Measurements from ENCODE around the gene PAFAH1B2.

PAFAH1B2 gene

GRCh38 chr11:117220999-117221774 lies 77.1 kb downstream of the PAFAH1B2 start:
- no peak for DNase-seq (ENCODE audit: low spot score)

- DNase-seq (ENCODE audit: low spot score) = no peak
Measured at GRCh38 chr11:117221775-117222517, 77.9 kb downstream of the PAFAH1B2 start.

GRCh38 chr11:117222991-117223740 lies 79.1 kb downstream of the PAFAH1B2 start:
- no peak for DNase-seq (ENCODE audit: low spot score)

DNA sequence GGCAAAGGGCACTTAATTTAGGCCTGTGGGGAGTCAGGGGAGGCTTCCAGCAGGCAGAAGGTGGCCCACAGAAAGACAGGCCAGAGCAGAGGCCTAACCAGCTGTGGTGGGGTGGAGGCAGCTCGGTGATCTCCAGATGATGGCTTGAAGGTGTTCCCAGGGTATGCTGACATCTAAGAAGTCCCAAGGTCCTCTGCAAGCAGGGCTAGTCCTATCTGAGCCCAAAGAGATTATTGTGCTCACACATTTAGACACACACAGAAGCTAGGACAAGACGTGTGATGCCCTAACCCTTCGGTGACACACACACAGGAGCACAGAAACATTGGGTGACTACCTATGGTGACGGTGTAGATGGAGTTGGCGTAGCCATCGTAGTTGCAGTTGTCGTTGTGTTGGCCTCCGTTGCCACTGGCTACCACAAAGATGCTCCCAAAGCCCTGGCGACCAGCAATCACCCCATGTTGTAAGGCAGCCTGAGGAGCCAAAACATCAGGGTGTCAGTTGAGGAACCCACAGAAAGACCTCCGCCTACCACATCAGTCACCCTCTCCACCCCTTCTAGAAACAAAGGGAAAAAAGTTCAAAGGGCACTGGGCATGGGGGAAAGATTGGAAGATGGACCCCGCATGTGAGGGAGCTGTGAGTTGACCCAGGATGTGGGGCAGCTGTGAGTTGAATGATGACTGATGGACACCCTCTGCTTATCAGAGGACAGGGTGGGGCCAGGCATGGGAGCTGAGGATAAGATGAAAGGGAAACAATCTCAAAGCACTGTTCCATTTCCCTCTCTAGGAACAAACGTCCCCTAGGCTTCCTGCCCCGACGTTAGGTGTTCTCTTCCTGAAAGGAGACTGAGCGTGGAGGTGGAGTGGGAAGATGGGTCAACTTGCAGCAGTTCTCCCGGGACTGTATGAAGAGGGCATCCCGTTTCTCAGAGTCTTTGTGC lies 79.9 kb downstream of the PAFAH1B2 start:
- DNase-seq (ENCODE audit: low spot score) = no peak

GRCh38 chr11:117225553-117226170 lies 81.6 kb downstream of the PAFAH1B2 start:
- no peak for DNase-seq (ENCODE audit: low spot score)
